GM19193 (cell line): ENCODE results near the gene B4GALT7.
A peak's percentile ranks its signal among the peaks of the same experiment; 100 is the strongest.

Experiments
- POLR2A ChIP-seq: IDR thresholded peaks from 4 replicates; pipeline ENCODE4 v1.6.1; 2011; ENCODE audit not compliant: insufficient read depth, insufficient read length; ENCODE audit errors: extremely low read depth

The B4GALT7 gene

GRCh38 chr5:177602458-177602830 is 2.5 kb downstream of the B4GALT7 start:
- TF ChIP-seq POLR2A, result no peak

- no peak for TF ChIP-seq POLR2A
Observed at GRCh38 chr5:177603631-177604030, 3.7 kb downstream of the B4GALT7 start.

GRCh38 chr5:177604116-177604521 is 4.2 kb downstream of the B4GALT7 start:
- TF ChIP-seq POLR2A, result no peak

- no peak for TF ChIP-seq POLR2A
Observed at GRCh38 chr5:177604656-177605055, 4.7 kb downstream of the B4GALT7 start.

- no peak for TF ChIP-seq POLR2A
Observed at GRCh38 chr5:177605078-177605477, 5.1 kb downstream of the B4GALT7 start.

GRCh38 chr5:177605667-177606066 is 5.7 kb downstream of the B4GALT7 start:
- TF ChIP-seq POLR2A, result no peak

GRCh38 chr5:177606071-177607051 is 6.4 kb downstream of the B4GALT7 start:
- TF ChIP-seq POLR2A, result no peak

- peak; percentile 16 for TF ChIP-seq POLR2A
Observed at GRCh38 chr5:177607115-177607451, 7.2 kb downstream of the B4GALT7 start.

GRCh38 chr5:177607452-177608192 is 7.7 kb downstream of the B4GALT7 start:
- TF ChIP-seq POLR2A, result no peak

GRCh38 chr5:177608243-177609075 is 8.5 kb downstream of the B4GALT7 start:
- no peak for TF ChIP-seq POLR2A

- TF ChIP-seq POLR2A, result no peak
Observed at GRCh38 chr5:177609076-177610059, 9.4 kb downstream of the B4GALT7 start.

- no peak for TF ChIP-seq POLR2A
Observed at GRCh38 chr5:177610131-177610769, 10.3 kb downstream of the B4GALT7 start.

GRCh38 chr5:177610770-177611445 is 11.0 kb downstream of the B4GALT7 start:
- TF ChIP-seq POLR2A, result peak; percentile 11
